GM21825 (cell line): ENCODE measurements around the gene CD63.

Source experiments
- ATAC-seq: cut with Tn5 transposase; IDR thresholded peaks from one replicate; pipeline ENCODE4 v1.9.1; 2021; ENCODE audit warnings: mild to moderate bottlenecking, moderate library complexity; ENCODE audit not compliant: unreplicated experiment

CD63 gene

DNA sequence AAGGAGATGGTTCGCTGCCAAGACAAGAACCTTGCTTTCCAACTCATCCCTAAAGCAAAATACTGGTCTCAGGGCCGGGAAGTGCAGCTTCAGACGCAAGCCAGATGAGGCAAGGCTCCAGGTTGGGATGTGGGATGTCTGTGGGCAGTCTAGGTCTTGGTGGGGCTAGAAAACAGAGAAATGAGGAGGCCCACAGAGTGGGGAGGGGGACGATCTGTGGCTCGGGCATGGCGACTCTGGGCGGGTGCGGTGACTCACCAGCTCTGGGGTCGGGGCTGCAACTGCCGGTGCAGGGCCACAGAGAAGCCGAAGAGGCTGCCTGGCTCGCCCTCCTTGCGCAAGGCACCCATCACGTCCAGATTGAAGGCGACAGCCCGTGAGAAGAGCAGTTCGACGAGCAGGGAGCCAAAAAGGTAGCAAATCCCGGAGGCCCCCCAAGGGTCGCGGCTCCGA lies 21.6 kb downstream of the CD63 start:
- ATAC-seq: no peak

DNA sequence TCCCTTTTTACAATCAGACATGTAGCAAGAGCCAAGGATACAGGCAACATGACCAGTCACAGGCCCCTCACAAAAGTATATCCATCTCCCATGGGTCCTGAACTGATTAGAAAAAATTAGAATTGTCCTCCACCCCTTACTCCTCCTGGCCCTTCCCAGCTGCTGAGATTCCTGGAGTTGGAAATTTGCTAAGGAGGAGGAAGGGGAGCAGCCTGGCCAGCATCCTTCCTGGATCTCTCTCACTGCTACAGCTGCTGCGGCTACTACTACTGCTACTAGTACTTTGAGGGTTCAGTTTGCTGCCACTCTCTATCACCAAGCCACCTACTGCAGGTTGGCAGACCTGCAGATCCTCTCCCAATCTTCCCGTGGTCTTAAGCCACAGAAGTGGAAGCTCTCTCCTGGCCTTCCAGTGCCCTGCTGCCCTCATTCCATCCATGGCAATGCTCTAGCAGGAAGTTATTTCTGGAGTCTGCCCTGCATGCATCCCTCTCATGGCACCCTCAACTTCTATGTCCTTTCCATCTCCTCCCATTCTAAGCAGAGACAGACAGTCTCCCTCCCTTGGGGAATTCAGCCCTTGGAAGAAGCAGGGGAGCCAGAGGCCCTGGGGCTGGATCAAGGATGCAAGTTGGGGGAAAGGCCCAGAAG lies 22.1 kb downstream of the CD63 start:
- no peak for ATAC-seq

DNA sequence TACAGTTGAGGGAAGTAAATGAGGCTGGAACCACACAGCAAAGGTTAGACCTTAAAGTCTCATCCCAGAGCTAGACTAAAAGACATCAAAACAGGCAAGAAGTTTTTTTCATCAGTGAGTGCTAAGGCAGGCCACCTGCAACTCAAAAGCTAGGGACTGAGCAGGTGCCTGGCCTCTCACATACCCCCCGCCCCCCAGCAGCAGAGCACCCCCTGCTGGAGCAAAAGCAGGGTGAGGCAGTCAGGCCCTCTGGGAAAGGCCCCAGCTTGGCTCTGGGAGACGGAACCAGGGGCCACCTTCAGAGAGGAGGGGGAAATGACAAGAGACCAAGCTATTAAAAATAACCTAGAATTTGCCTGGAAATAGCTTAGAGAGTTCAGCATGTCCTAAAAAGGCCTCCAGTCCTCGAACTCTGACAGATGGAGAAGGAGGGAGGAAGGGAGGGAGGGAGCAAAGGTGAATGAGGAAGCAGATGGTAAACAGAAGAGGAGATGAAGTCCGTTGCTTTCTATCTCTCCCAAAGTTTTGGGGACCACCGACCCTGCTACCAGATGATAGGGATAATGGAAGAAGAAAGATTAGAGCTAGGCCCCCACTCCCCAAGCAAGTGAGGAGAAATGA lies 22.9 kb downstream of the CD63 start:
- ATAC-seq: no peak

DNA sequence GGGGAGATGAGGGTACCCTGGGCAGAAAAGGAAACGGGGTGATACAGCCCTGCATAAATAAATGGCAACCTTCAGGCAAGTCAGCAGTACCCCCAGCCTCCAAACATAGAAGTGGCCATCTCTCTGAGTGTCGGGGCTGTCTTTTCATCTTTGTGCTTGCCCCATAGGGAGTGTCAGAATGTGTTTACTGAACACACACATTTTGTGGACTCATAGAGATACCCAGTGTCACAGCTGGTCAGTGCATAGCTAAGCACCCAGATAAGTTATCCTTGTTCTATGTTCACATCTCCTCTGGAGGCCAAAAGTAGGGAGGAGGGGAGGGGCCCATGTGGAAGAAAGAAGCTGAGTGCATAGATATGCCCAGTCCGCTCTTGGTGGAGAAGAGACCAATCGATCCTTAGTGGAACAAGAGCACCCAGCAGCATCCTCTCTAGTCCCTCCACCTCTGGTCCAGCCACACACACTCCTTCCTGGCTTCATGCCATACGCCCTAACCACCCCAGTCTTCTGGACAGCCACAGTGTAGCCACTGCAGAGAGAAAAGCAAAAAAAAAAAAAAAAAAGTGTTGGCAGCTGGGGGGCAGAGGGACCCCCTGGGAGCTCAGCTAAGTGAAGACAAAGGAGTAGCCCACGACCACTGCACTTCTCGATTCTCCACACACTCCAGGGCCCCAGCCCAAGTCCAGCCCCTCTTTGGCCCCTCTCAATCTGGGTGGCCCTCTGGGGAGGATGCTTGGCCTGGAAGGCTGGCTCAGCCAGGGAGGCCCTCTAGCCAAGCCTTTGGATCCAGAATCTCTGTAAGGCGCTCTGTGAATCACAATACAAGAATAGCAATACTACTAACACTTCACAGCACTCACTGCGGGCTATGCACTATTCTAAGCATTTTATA lies 23.7 kb downstream of the CD63 start:
- no peak for ATAC-seq

DNA sequence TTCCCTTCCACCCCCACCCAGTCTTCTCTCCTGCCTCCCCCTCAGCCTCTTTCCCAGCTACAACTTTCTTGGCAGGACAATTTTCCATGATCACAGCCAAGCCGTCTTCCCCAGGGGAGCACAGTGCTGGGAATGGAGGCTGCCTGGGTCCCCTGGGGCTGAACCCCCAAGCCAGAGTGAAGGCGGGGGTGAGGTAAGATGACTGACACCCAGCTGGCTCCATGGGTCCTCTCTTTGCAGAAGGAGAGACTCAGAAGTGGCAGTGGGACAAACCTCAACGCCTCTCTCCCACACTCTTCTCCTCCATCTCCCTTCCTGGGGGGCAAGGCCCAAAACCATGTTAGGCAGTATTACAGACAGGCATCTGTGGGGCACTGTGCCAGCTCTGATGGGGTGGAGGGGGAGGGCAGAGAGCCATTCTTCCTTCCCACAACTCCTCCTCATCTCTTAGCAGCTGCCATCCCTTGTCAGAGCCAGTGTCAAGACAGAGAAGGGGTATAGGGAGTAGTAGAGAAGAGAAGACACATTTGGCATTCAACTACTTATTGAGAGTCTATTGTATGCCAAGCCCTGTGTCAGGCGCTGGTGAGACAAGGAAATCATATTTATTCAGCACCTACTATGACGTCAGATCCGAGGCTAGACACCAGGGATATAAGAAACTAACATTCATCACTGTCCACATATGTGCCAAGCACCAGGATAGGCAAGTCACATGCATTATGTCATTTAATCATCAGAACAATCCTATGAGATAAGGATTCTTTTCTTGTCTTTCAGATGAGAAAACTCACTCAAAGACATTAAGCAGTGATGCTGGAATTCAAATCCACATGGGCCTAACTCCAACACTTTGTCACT lies 24.7 kb downstream of the CD63 start:
- no peak for ATAC-seq

DNA sequence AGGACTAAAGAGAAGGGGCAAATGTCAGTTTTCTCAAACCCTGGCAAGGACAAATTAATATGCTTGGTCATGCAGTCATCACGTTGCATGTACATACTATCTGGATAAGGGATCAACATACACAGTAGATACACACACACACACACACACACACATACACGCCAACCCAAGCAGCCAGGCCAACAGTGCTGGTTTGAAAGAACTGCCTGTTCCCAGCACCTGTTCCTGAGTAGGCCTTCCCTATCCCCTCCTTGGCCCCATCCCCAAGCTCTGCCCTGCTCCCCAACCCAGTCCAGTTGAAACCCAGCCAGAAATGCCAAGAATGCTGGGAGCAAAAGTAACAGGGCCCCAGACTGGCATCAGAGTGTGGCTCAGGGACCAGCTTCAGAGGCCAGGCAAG lies 25.5 kb downstream of the CD63 start:
- ATAC-seq: no peak

DNA sequence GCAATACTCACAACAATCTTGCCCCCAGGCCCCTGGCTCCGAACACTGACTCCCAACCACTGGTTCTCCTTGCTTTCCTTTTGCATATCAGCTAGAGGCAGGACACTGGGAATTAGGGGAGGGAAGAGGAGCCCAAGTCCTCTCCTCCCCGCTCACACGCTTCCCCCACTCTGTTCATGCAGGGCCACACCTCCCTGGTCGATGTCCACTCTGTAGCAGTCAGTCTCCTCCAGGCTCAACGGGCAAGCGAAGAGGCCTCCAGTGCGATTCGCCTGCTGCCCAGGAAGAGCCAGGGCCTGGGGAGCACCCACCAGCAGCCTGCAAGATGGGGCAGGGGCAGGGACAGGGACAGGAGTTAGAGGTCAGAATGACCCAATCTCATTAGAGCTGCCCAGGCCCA lies 25.9 kb downstream of the CD63 start:
- no peak for ATAC-seq

DNA sequence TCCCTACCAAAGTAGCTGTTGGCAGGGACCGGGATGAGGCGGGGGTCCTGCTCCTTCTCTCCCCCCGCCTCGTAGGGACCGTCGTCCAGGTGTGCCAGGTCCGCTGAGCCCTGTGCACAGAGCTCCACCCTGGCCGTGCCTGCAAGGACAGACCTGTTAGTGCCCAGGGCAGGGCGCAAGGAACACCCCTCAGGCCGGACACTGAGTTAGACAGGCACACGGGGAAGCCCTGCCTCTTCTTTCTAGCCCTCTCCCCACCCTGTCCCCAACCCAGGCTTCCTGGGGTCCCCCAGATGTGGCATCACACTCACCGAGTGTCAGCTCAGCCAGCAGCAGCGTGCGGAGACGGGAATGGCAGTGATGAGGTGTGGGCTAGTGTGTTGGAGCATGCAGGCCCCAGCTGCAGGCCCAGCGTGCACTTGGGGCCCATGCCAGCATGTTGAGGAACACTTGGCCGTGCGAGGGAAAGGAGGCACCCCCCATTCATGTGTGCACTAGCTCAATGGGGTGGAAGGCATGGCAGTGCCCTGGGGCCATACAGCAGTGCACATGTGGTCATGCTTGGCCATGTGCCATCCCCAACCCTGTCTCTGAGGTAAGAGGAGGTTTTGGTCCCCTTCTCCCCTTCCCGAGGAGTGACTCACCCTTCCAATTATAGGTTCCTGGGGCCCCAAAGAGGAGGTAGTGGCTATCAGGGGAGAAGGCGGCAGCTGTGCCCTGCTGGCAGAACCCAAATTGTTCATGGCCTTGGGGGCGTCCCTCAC lies 28.4 kb downstream of the CD63 start:
- no peak for ATAC-seq

DNA sequence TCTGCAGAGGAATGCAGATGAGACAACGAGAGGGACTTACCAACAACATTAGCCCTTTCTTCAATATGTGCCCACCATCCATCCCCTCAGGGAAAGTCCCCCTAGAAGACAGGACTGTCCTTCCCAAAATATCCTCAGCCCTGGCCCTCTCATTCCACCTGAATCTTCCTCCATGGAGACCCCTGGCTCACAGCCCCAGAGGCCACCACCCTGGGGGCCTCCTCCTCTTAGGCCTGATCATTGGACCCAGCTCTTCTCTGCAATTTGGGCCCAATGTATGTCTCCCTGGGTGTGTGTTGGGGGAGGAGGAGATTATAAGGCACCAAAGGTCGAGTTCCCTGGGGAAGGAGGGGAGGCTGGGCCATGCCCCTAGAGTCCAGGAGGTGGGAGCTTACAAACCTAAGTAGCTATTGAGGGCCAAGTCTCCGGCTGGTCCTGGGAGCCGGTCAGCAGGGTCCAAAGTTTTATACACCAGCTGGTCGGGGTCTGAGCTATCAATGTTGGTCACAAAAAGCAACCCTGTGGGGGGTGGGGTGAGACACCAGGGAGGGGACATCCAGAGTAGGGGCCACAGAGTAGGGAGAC lies 29.2 kb downstream of the CD63 start:
- ATAC-seq: no peak

DNA sequence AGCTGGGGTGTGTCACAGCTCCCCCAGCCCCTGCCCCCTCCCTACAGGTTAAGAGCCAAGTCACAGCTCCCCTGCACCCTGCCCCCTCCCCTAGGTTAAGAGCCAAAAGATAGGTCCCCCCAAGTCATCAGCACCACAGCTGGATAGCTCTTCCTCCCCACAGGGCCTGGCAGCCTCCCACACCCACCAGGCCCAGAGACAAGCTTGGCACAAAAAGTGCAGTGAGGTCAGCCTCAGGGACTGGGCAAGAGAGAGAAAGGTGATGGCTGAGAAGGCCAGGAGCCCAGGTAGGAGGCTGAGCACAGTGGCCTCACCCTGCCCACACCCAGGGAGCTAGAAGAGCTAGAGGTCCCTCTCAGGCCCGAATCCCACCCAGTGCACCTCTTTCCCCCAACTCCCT lies 29.8 kb downstream of the CD63 start:
- no peak for ATAC-seq

DNA sequence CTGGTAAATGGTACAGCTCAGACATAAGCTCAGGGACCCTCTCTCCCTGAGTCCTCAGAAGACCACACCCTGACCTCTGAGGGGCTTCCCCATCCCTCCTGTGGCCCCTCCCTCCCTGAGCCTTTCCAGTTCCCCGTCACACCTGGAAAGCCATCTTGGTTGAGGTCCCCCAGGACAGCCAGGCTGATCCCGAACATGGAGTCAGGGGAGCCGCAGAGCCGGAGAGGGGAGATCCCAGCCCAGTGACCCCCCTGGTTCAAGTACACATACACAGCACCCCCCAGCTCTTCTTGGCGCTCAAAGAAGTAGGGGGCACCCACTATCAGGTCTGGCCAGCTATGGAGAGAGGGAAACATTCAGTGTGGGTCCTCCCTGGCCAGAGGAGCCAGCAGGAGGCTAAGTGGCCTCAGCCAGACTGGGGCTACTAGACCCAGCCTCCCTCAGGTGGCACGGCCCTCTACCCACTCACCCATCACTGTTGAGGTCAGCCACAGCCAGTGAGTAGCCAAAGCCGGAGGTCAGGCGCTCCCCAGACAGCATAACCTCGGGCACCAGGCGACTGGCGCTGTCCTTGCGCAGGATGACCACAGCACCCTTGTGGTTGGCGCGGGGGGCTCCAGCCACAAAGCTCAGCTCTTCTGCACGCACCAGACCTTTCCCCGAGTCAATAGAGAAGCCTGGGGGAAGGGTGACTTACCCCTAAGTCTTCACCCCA lies 30.4 kb downstream of the CD63 start:
- no peak for ATAC-seq

DNA sequence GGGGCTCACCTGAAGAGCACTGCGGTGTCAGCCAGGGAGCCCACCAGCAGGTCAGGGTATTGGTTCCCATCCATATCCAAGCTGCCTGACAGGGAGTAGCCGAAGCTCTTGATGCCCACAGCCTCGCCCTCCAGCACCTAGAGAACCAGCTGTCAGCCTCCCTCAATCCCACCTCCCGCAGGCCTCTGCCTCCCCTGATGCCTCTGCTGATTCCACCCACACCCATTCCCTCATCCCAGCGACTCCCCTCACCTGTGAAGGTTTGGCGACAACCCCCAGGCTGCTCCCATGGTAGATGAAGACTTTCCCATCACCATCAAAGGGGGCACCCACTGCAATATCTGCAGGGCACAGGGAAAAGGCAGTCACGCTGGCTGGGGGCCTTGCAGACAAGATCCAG lies 31.1 kb downstream of the CD63 start:
- no peak for ATAC-seq

DNA sequence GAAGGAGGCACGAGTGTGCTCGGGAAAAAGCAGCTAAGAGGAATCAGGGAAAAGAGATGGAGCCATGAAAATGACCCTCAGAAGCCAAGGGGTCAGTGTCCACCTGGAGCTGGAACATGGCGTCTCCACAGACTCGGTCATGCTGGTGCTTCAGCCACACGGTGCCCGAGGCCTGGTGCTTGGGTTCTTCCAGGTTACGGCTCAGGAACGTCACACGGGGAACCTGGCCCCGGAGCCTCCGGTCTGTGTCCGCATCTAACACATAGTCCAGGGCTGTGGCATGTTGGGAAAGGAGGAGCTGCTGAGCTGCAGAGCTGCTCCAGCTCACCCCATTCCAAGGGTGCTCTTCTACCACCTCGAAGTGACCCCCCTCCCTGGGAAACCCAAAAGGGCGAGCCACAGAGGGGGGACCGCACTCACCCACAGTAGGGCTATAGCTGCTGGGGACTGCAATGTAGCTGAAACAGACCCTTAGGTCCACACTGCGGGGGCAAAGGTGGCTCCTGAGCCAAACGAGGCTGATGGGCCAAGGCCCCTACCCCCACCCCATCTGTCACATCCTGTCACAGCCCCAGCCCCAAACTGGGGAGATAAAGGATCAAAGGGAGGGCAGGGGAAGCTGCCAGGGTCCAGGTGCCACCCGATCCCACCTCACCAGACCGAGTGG lies 31.9 kb downstream of the CD63 start:
- no peak for ATAC-seq

DNA sequence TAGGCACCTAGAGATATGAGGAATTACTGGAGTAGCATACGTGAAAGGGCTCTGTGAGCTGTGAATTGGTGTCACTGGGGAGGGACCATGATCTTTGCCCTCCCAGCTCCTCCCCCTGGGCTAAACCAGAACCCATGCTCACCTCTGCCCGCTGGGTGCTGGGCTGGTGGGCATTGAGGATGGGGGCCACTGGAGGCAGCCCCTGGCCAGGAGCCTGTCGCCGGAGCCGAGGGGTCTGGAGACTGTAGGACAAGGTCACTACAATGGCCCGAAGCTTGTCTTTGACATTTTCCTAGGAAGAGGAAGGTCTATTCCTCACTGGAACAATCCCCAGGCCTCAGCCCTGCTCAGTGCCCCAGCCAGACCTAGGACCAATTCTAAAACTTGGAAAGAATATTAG lies 32.7 kb downstream of the CD63 start:
- no peak for ATAC-seq

DNA sequence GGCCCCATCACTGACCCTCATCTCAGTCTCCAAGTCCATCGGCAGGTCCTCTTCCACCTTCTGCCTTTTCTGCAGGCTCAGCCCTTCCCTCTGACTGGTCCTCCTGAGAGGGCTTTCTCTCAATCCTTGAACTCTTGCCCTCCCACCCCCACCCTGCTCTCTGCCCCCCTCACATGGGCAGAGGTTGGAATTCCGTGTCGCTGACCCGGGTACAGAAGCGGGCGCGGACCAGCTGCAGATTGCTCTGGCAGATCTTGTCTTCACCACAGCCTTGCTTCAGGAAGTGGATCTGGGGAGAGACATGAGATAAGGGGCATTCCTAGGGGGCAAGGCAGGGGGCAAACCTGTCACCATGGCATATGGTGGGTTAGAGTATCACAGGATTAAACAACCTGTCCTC lies 33.5 kb downstream of the CD63 start:
- ATAC-seq: no peak

DNA sequence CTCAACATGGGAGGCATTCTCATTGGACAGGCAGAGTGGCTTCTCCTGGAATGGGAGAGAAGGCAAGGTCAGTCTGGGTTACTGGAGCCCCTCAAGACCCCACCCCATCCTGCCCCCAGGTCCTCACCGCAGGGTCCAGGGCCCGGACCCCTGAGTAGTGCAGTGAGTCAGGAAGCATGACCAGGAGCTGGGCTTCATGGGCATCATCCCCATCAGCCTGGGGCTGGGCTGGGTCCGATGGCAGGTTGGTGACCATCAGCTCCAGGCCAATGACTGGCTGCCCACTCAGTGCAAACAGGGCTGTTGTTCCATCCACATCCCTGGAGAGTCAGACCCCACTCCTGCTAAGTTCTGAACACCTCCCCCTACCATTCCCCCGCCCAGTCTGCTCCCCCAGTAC lies 34.2 kb downstream of the CD63 start:
- ATAC-seq: no peak

DNA sequence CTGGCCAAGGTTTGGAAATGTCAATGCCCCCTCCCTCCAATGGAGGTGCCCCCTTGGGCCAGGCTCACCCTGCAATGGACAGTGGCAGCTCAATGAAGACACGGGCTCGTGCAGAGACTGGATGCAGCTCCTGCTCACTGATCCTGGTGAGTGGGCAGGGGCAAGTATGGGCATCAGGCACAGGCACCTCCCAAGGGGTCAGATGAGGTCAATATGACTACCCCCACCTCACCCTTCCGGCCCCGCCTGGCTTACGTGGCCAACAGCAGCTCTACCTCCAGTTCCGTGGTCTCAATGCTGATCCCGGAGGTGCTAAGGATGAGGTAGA lies 34.7 kb downstream of the CD63 start:
- no peak for ATAC-seq

DNA sequence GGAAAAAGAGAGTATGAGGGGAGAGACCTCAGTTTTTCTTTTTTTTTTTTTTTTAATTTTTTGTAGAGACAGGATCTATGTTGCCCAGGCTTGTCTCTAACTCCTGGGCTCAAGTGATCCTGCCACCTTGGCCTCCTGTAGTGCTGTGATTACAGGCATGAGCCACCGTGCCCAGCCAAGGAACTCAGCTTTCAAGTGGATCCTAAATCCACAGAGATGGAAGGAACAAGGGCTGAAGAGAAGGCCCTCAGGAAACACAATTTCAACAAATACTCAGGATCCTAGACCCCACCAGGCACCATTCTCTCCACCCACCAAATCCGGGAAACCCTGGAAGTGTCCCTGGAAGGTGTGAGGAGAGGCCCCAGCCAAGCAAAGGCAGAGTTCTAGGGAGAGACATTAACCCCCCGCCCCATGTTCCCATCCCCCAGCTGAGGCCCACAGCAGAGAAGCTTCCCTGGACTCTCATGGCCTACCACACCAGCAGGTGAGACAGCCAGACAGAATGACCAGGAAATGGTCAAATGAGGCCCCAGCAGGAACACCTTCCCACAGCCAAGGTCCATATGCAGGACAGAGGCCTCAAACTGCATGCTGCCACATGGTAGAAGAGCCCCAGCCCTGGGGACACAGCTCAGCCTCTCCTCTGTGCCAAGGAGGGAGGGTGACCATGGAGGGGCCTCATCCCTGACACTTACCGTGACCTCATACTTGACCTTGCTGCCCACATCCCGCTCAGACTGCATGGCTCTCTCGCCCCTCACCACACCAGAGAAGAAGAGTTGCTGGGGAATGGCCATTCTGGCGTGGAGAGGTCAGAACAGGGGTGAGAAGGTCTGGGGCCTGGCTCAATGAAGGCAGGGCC lies 35.3 kb downstream of the CD63 start:
- ATAC-seq: no peak
